ENCODE results near the gene ZSCAN32.

Gene ZSCAN32

DNA sequence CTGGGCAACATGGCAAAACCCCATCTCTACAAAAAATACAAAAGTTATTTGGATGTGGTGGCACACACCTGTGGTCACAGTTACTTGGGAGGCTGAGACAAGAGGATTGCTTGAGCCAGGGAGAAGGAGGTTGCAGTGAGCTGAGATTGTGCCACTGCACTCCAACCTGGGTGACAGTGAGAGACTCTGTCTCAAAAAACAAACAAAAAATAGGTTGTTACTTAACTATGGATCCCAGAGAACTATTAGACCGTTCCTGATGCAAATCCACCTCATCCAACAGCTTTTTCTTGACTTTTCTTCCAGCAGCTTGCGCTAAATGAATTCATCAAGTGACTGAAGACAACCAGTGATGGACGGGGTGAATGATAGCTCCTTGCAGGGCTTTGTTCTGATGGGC is 45.2 kb downstream of the ZSCAN32 start, which contains the start of gene OR2C1:
OR2C1 (plus strand) TSS at position 301 of the 400 bp plus-strand sequence; CDS start at position 353, 52 bp downstream.
- no peak for DNase-seq

DNA sequence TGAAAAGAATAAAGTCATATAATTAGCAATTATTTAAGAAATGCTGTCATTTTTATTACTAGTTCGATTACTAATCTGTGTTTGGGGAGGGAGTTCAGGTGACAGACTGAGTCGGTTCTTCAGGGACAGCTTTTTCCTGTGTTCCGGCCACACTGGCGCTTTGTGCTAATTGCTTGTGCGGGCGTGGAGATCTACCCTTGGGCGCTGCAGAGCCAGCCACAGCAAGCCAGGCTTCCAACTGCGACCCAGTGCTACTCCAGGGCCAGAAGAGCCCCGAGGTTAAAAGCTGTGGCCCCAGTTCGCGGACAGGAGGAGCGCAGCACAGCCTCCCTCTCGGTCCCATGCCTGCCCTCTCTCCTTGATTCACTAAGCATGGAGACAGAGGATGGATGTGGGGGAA is 51.6 kb downstream of the ZSCAN32 start:
- no peak for DNase-seq

DNA sequence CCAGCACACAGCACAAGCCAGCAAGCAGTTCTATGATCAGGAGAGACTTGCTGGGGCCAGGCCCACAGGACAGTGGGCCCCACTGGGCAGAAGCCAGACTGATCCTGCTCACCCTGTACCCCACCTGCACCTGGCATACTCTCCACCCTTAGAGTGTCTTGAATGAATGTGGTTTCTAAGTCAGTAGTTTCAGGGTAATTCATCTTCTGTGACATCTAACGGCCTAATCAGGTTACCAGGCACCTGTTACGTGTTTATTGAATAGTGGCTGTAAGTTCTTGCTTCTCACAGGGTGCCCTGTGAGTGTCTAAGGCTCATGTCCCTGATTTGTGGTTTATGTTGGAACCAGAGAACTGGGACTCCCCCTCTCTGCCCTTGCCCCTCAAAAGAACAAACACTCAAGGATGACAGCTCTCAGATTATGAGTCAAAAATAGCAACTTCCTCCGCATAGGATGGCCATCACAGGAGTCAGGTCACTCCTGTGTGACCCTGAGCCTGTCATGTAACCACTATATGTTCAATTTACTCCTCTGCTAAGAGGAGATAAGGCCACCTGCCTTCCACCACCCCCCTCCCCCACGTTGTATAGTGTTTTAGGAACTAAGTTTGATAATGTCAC is 52.1 kb downstream of the ZSCAN32 start:
- no peak for DNase-seq

DNA sequence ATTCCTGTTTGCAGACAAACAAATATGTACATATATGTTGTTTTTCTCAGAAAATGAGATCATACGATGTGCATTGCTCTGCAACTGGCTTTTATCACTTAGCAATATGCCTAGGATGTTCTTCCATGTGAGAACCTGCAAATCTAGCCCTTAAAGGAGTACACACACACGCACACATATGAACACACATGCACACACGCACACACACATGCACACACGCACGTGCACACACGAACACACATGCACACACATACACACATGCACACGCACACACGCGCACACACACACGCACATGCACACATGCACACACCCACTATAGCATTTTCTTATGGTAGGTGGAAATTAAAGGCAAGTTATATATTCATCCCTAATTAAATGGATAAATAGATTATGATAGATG is 53.2 kb downstream of the ZSCAN32 start:
- no peak for DNase-seq

DNA sequence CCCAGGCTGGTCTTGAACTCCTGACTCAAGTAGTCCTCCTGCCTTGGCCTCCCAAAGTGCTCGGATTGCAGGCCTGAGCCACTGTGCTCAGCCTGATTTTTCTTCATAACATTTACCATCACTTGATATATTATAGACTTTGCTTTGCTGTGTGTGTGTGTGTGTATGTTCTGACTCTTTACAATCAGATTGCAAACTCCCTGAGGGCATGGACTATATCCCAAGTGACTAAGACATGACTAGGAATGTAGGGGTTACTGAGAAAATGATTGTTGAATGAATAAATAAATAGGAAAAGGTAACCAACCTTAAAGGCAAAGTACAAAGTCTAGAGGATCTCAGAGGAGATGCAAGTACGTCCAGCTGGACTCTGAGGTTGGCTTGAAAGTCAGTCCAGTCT is 54.8 kb downstream of the ZSCAN32 start:
- no peak for DNase-seq

All from SIG-M5 (cell line).